ENCODE measurements around the gene LYST. TPM values are rescaled to one million over a fixed set of nuclear protein-coding genes. Genes with fewer than 3 reads are reported as not detected.
A peak's percentile ranks its signal among the peaks of the same experiment; 100 is the strongest.
"Not testable (repeated sequence)": the region's sequence is repeated elsewhere in the genome, so short reads cannot be mapped to it uniquely, and the experiment has no call there.

The LYST gene
- total and polyA plus RNA-seq, 5 donors, result 3.8 to 15.3 (median 12.0) TPM

- H3K4me1 ChIP-seq (ENCODE audit: control insufficient read depth, insufficient read depth, low read length), result peaks cover 5% of the 10 kb centered on the region
Observed at GRCh38 chr1:235857756-235858155, 8.9 kb downstream of the LYST start.

GRCh38 chr1:235855811-235856429, 10.8 kb downstream of the LYST start:
- 63% methylated on average over 1 of the region's 1 CpG for WGBS
- Histone ChIP-seq H3K27ac (ENCODE audit: low read length) (no peak overlapping the region), H3K9me3 (ENCODE audit: control insufficient read depth, low read length) (no peaks in the 10 kb centered on the region), H3K27me3 (ENCODE audit: control insufficient read depth, insufficient read depth) (no peaks in the 10 kb centered on the region), H3K4me1 (ENCODE audit: control insufficient read depth, insufficient read depth, low read length) (peaks cover 5% of the 10 kb centered on the region), H3K4me3 (ENCODE audit: low read length) (no peak overlapping the region)
- DNase-seq (no peak), ATAC-seq (no peak)
- intact Hi-C loops (cut with DNase I), result no loop called here

More at GRCh38 chr1:235857756-235858155, 8.9 kb downstream of the LYST start:
- H3K27ac ChIP-seq (ENCODE audit: low read length), result no peak overlapping the region
- H3K27me3 ChIP-seq (ENCODE audit: control insufficient read depth, insufficient read depth), result no peaks in the 10 kb centered on the region
- no peaks in the 10 kb centered on the region for H3K9me3 ChIP-seq (ENCODE audit: control insufficient read depth, low read length)
- no peak overlapping the region for H3K4me3 ChIP-seq (ENCODE audit: low read length)
- ATAC-seq (no peak), DNase-seq (no peak)
- intact Hi-C loops (cut with DNase I), result no loop called here
- WGBS, result 49% methylated on average over 2 of the region's 2 CpGs

- no peak overlapping the region for H3K4me3 ChIP-seq (ENCODE audit: low read length)
- DNase-seq (no peak), ATAC-seq (no peak)
- H3K27me3 ChIP-seq (ENCODE audit: control insufficient read depth, insufficient read depth), result no peaks in the 10 kb centered on the region
- 91% methylated on average over 3 of the region's 3 CpGs for WGBS
- intact Hi-C loops (cut with DNase I), result no loop called here
- peaks cover 5% of the 10 kb centered on the region for H3K4me1 ChIP-seq (ENCODE audit: control insufficient read depth, insufficient read depth, low read length)
- H3K27ac ChIP-seq (ENCODE audit: low read length), result no peak overlapping the region
- no peaks in the 10 kb centered on the region for H3K9me3 ChIP-seq (ENCODE audit: control insufficient read depth, low read length)
Observed at GRCh38 chr1:235854347-235854746, 12.4 kb downstream of the LYST start.

DNA sequence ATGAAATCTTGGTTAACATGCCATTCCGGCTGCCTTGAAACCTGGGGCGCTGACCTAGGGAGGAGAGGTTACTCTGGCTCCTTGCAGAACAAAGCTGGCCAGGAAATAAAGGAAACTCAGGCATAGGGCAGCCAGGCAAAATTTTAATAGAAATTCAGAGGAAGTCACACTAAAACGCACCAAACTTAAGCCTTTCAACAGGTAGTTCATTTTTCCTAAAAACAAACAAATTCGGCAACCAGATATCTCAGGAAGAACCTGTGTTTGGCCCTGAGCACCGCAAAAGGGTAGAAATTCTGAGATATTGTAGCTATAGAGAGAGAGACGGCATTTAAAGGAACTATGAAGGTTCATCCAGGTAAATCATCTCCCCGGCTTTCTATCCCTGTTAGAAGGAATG, 13.1 kb downstream of the LYST start:
- no peak for DNase-seq
- no peak overlapping the region for H3K27ac ChIP-seq (ENCODE audit: low read length)
- no peak for ATAC-seq
- no peaks in the 10 kb centered on the region for H3K9me3 ChIP-seq (ENCODE audit: control insufficient read depth, low read length)
- H3K4me3 ChIP-seq (ENCODE audit: low read length), result no peak overlapping the region
- no peaks in the 10 kb centered on the region for H3K27me3 ChIP-seq (ENCODE audit: control insufficient read depth, insufficient read depth)
- peaks cover 5% of the 10 kb centered on the region for H3K4me1 ChIP-seq (ENCODE audit: control insufficient read depth, insufficient read depth, low read length)
- WGBS, result 84% methylated on average over 7 of the region's 7 CpGs
- intact Hi-C loops (cut with DNase I), result no loop called here

DNA sequence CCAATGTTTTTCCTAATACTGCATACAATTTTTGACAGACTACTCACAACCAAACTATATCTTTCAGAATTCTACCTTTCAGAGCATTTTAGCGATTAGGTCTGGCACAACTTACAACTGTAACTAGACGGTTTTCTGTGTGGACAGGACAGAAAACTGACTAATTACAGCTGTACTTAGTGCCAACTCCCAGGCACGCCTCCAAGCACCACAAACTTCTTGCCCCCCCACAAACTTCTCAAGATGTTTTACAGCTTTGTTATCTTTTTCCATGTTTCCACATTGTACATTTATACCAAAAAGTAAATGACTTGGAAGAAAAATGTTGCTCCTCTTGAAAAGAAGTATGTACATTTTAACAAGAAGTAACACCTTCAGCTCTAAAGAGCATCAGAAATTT, 13.8 kb downstream of the LYST start:
- Histone ChIP-seq H3K9me3 (ENCODE audit: control insufficient read depth, low read length) (no peaks in the 10 kb centered on the region), H3K27ac (ENCODE audit: low read length) (no peak overlapping the region), H3K4me3 (ENCODE audit: low read length) (no peak overlapping the region), H3K4me1 (ENCODE audit: control insufficient read depth, insufficient read depth, low read length) (peaks cover 5% of the 10 kb centered on the region), H3K27me3 (ENCODE audit: control insufficient read depth, insufficient read depth) (no peaks in the 10 kb centered on the region)
- ATAC-seq (no peak), DNase-seq (no peak)
- intact Hi-C loops (cut with DNase I), result no loop called here
- 48% methylated on average over 3 of the region's 3 CpGs for WGBS

DNA sequence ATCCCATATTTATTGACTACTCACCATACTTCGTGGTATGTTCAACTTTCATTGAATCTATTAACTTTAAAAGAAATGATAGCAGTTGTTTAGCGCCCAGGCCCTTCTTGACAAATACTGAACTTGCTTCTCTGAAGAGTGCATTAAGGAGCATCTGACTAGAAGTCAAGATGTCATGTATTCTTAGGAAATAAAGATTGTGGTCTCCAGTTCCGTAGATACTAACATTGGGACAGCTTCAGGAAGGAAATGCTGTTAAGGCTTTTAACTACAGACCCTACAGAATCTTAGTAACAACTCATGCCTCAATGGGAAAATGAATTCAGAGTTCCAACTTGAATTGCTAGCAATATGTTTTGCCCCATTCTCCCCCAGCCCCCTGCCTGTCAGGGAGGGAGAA, 14.8 kb downstream of the LYST start:
- 85% methylated on average over 3 of the region's 3 CpGs for WGBS

GRCh38 chr1:235848251-235848650, 18.5 kb downstream of the LYST start:
- H3K27me3 ChIP-seq (ENCODE audit: control insufficient read depth, insufficient read depth); ATAC-seq; H3K9me3 ChIP-seq (ENCODE audit: control insufficient read depth, low read length); H3K4me1 ChIP-seq (ENCODE audit: control insufficient read depth, insufficient read depth, low read length); DNase-seq; H3K27ac ChIP-seq (ENCODE audit: low read length); H3K4me3 ChIP-seq (ENCODE audit: low read length): not testable (repeated sequence)
- intact Hi-C loops (cut with DNase I), result loop anchor here in 1 of 4 donors (10.0 kb wide), 1 partner anchor 97 kb away; no protein-coding TSS in a partner anchor
- WGBS, result 93% methylated on average over 3 of the region's 3 CpGs

More for the DNA sequence above, 14.8 kb downstream of the LYST start:
- H3K4me1 ChIP-seq (ENCODE audit: control insufficient read depth, insufficient read depth, low read length), result peaks cover 5% of the 10 kb centered on the region
- DNase-seq (no peak), ATAC-seq (no peak)
- no peaks in the 10 kb centered on the region for H3K9me3 ChIP-seq (ENCODE audit: control insufficient read depth, low read length)
- H3K27me3 ChIP-seq (ENCODE audit: control insufficient read depth, insufficient read depth), result no peaks in the 10 kb centered on the region
- no peak overlapping the region for H3K4me3 ChIP-seq (ENCODE audit: low read length)
- intact Hi-C loops (cut with DNase I), result no loop called here
- H3K27ac ChIP-seq (ENCODE audit: low read length), result no peak overlapping the region

DNA sequence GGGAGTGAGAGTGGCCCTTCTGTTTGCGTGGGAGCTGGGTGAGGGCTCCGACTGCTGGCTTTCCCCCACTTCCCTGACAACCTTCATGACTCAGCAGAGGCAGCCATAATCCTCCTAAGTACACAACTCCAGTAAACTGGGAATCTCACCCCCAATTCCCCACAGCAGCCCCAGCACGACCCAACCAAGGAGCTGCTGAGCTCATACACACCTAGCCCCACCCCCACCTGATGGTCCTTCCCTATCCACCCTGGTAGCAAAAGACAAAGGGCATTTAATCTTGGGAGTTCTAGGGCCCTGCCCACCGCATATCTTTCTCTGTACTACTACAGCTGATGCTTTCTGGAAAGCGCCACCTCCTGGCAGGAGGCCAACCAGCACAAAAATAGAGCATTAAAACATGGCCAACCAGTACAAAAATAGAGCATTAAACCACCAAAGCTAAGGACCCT, 21.0 kb downstream of the LYST start:
- ATAC-seq (peak; percentile 39 to 40), DNase-seq (peak in 2 of 3 donors; percentile 53 to 61)
- H3K4me1 ChIP-seq (ENCODE audit: control insufficient read depth, insufficient read depth, low read length); H3K4me3 ChIP-seq (ENCODE audit: low read length); H3K27ac ChIP-seq (ENCODE audit: low read length); H3K27me3 ChIP-seq (ENCODE audit: control insufficient read depth, insufficient read depth); H3K9me3 ChIP-seq (ENCODE audit: control insufficient read depth, low read length): not testable (repeated sequence)
- intact Hi-C loops (cut with DNase I), result loop anchor here in 1 of 4 donors (10.0 kb wide), 1 partner anchor 99 kb away; no protein-coding TSS in a partner anchor
- whole genome bisulfite sequencing, result 64% methylated on average over 5 of the region's 5 CpGs

DNA sequence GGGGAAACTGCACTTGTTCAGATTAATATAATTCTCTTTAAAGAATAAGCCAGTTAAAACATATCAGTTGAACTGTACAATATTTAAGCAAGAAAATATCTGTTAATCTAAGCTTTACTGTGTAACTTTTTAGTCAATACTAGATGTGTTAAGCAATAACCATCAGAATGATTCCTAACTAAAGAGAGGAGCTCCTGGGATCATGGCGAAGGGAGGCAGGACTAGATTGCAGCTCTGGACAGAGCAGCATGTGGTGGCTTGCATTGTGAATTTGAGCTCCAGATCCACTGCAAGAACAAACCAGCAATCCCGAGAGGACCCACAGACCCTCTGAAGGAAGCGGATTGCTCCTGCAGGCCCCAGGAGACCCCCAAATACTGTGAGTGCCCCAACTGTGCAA, 21.9 kb downstream of the LYST start:
- Histone ChIP-seq H3K27me3 (ENCODE audit: control insufficient read depth, insufficient read depth) (no peaks in the 10 kb centered on the region), H3K4me1 (ENCODE audit: control insufficient read depth, insufficient read depth, low read length) (peaks cover 10% of the 10 kb centered on the region), H3K9me3 (ENCODE audit: control insufficient read depth, low read length) (no peaks in the 10 kb centered on the region), H3K27ac (ENCODE audit: low read length) (no peak overlapping the region), H3K4me3 (ENCODE audit: low read length) (no peak overlapping the region)
- intact Hi-C loops (cut with DNase I), result loop anchor here in 1 of 4 donors (10.0 kb wide), 1 partner anchor 100 kb away; no protein-coding TSS in a partner anchor
- no peak for ATAC-seq
- WGBS, result 92% methylated on average over 3 of the region's 3 CpGs
- DNase-seq, result no peak

- Histone ChIP-seq H3K27me3 (ENCODE audit: control insufficient read depth, insufficient read depth) (no peaks in the 10 kb centered on the region), H3K4me3 (ENCODE audit: low read length) (no peak overlapping the region), H3K4me1 (ENCODE audit: control insufficient read depth, insufficient read depth, low read length) (peaks cover 10% of the 10 kb centered on the region), H3K27ac (ENCODE audit: low read length) (no peak overlapping the region), H3K9me3 (ENCODE audit: control insufficient read depth, low read length) (no peaks in the 10 kb centered on the region)
- DNase-seq (no peak), ATAC-seq (peak; percentile 63 to 73)
- WGBS, result 30% methylated on average over 2 of the region's 2 CpGs
- intact Hi-C loops (cut with DNase I), result loop anchor here in 1 of 4 donors (10.0 kb wide), 1 partner anchor 101 kb away; no protein-coding TSS in a partner anchor
Observed at GRCh38 chr1:235843461-235843961, 23.2 kb downstream of the LYST start.

GRCh38 chr1:235841938-235842545, 24.7 kb downstream of the LYST start:
- intact Hi-C loops (cut with DNase I), result loop anchor here in 1 of 4 donors (10.0 kb wide), 1 partner anchor 103 kb away; no protein-coding TSS in a partner anchor
- DNase-seq, result no peak
- no peak overlapping the region for H3K4me3 ChIP-seq (ENCODE audit: low read length)

More at GRCh38 chr1:235841938-235842545, 24.7 kb downstream of the LYST start:
- 75% methylated on average over 1 of the region's 1 CpG for WGBS
- no peaks in the 10 kb centered on the region for H3K9me3 ChIP-seq (ENCODE audit: control insufficient read depth, low read length)
- ATAC-seq, result no peak
- no peaks in the 10 kb centered on the region for H3K27me3 ChIP-seq (ENCODE audit: control insufficient read depth, insufficient read depth)
- peaks cover 10% of the 10 kb centered on the region for H3K4me1 ChIP-seq (ENCODE audit: control insufficient read depth, insufficient read depth, low read length)
- no peak overlapping the region for H3K27ac ChIP-seq (ENCODE audit: low read length)

All from right cardiac atrium (tissue), 5 donors.